ENCODE data around the gene WDR54. TPM values are rescaled to one million over a fixed set of nuclear protein-coding genes. Genes with fewer than 3 reads are reported as not detected.

Gene WDR54
- 31.8 and 40.5 TPM in 2 replicates for total RNA-seq (ENCODE audit: low replicate concordance)

GRCh38 chr2:74421221-74421870 is at the start of gene WDR54, which contains the start of gene C2orf81:
Gene WDR54 (plus strand): TSS chr2:74421730. CDS start chr2:74422154, 424 bp downstream.
Gene C2orf81 (minus strand): TSS chr2:74421619. CDS start chr2:74421560, 59 bp downstream.

GRCh38 chr2:74379851-74380789 is 41.4 kb upstream of the WDR54 start, which contains the start of gene DCTN1:
Gene DCTN1 (minus strand): TSS chr2:74380311. CDS start chr2:74380037, 274 bp downstream.

GRCh38 chr2:74441690-74442482 is 20.4 kb downstream of the WDR54 start, which contains the start of gene RTKN:
Gene RTKN (minus strand): TSS chr2:74441937. CDS start chr2:74441816, 121 bp downstream.

GRCh38 chr2:74454654-74455511 is 33.4 kb downstream of the WDR54 start, which contains the start of gene INO80B:
Gene INO80B (plus strand): TSS chr2:74455087. CDS start chr2:74455117, 30 bp downstream.

GRCh38 chr2:74458132-74458937 is 36.8 kb downstream of the WDR54 start, which contains the start of gene WBP1:
Gene WBP1 (plus strand): TSS chr2:74458438. CDS start chr2:74458603, 165 bp downstream.

GRCh38 chr2:74472086-74472944 is 50.8 kb downstream of the WDR54 start, which contains the start of gene MRPL53:
Gene MRPL53 (minus strand): TSS chr2:74472680. CDS start chr2:74472660, 20 bp downstream.

Other genes starting within 250 kb of the WDR54 start
- gene MOB1A, start 242.9 kb upstream of the WDR54 start, total RNA-seq (ENCODE audit: low replicate concordance), result 35.5 and 53.9 TPM in 2 replicates
- gene MTHFD2, start 223.1 kb upstream of the WDR54 start, total RNA-seq (ENCODE audit: low replicate concordance), result 67.0 and 313 TPM in 2 replicates
- 0.08 TPM in 1 of 2 replicates, not detected in the other for gene SLC4A5, start 78.3 kb upstream of the WDR54 start, total RNA-seq (ENCODE audit: low replicate concordance)
- gene DCTN1, start 41.4 kb upstream of the WDR54 start, total RNA-seq (ENCODE audit: low replicate concordance), result 180 and 332 TPM in 2 replicates
- gene C2orf81, start 111 bp upstream of the WDR54 start, total RNA-seq (ENCODE audit: low replicate concordance), result 0.59 and 0.98 TPM in 2 replicates
- 11.0 and 16.5 TPM in 2 replicates for gene RTKN, start 20.2 kb downstream of the WDR54 start, total RNA-seq (ENCODE audit: low replicate concordance)
- 9.2 and 41.0 TPM in 2 replicates for gene INO80B, start 33.4 kb downstream of the WDR54 start, total RNA-seq (ENCODE audit: low replicate concordance)
- 68.7 and 75.7 TPM in 2 replicates for gene WBP1, start 36.7 kb downstream of the WDR54 start, total RNA-seq (ENCODE audit: low replicate concordance)
- 42.6 and 54.5 TPM in 2 replicates for gene MOGS, start 43.7 kb downstream of the WDR54 start, total RNA-seq (ENCODE audit: low replicate concordance)
- 54.0 and 95.4 TPM in 2 replicates for gene MRPL53, start 51.0 kb downstream of the WDR54 start, total RNA-seq (ENCODE audit: low replicate concordance)
- gene CCDC142, start 61.3 kb downstream of the WDR54 start, total RNA-seq (ENCODE audit: low replicate concordance), result 14.8 and 20.5 TPM in 2 replicates
- gene TTC31, start 61.4 kb downstream of the WDR54 start, total RNA-seq (ENCODE audit: low replicate concordance), result 7.8 and 8.2 TPM in 2 replicates
- gene LBX2, start 77.9 kb downstream of the WDR54 start, total RNA-seq (ENCODE audit: low replicate concordance), result 0.30 and 0.94 TPM in 2 replicates
- 21.1 and 36.6 TPM in 2 replicates for gene PCGF1, start 86.0 kb downstream of the WDR54 start, total RNA-seq (ENCODE audit: low replicate concordance)
- gene TLX2, start 92.7 kb downstream of the WDR54 start, total RNA-seq (ENCODE audit: low replicate concordance), result not detected in 2 replicates
- not detected in 2 replicates for gene DQX1, start 104.5 kb downstream of the WDR54 start, total RNA-seq (ENCODE audit: low replicate concordance)
- gene AUP1, start 108.0 kb downstream of the WDR54 start, total RNA-seq (ENCODE audit: low replicate concordance), result 78.0 and 99.1 TPM in 2 replicates
- 41.3 and 60.8 TPM in 2 replicates for gene HTRA2, start 108.2 kb downstream of the WDR54 start, total RNA-seq (ENCODE audit: low replicate concordance)
- gene LOXL3, start 132.2 kb downstream of the WDR54 start, total RNA-seq (ENCODE audit: low replicate concordance), result 25.5 and 62.8 TPM in 2 replicates
- gene DOK1, start 133.0 kb downstream of the WDR54 start, total RNA-seq (ENCODE audit: low replicate concordance), result 21.3 and 32.8 TPM in 2 replicates
- 0.08 TPM in 1 of 2 replicates, not detected in the other for gene M1AP, start 226.6 kb downstream of the WDR54 start, total RNA-seq (ENCODE audit: low replicate concordance)
- gene SEMA4F, start 232.5 kb downstream of the WDR54 start, total RNA-seq (ENCODE audit: low replicate concordance), result 5.5 and 5.6 TPM in 2 replicates